ENCODE data around the gene TBC1D14.
"Not testable (repeated sequence)": the region's sequence is repeated elsewhere in the genome, so short reads cannot be mapped to it uniquely, and the experiment has no call there.

The TBC1D14 gene

DNA sequence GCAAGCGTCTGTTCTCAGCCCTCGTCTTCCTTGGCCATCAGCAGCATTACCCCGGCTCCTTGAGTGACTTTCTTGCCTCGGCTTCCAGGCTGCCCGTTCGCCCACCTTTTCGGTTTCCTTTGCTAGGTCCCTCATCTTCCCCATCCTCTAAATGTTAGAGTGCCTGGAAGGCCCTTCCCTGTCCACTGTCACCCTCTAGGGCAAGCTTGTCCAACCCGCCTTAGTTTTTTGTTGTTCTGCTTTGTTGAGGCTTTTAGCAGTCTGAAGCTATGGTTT lies 62.7 kb downstream of the TBC1D14 start:
- no peak overlapping the region for H3K9ac ChIP-seq (ENCODE audit: low read length)
- H4K8ac ChIP-seq (ENCODE audit: low read depth, low read length) = peak overlapping the region; percentile 70
- peak overlapping the region; percentile 53 for H2BK120ac ChIP-seq (ENCODE audit: insufficient read depth, low read length, poor library complexity)
- peak overlapping the region; percentile 74 for H2BK12ac ChIP-seq (ENCODE audit: low read length)
- H2AFZ ChIP-seq (ENCODE audit: insufficient read depth, low read length, poor library complexity) = no peak overlapping the region
- H3K18ac ChIP-seq (ENCODE audit: low read length) = peak overlapping the region; percentile 56
- H3K4ac ChIP-seq (ENCODE audit: low read depth, low read length) = no peak overlapping the region
- H3K4me3 ChIP-seq (ENCODE audit: low read depth, low read length) = no peak overlapping the region
- H3K23ac ChIP-seq (ENCODE audit: low read length) = no peak overlapping the region
- H3K27me3 ChIP-seq (ENCODE audit: insufficient read depth, low read length) = no peaks in the 10 kb centered on the region
- H2BK5ac ChIP-seq (ENCODE audit: low read depth, low read length, poor library complexity) = no peak overlapping the region
- peak overlapping the region; percentile 23 for H2AK5ac ChIP-seq (ENCODE audit: low read length)
- H4K12ac ChIP-seq (ENCODE audit: low read depth, low read length) = no peak overlapping the region
- H3K27ac ChIP-seq (ENCODE audit: low read depth, low read length) = peak overlapping the region; percentile 55
- peaks cover 8 to 11% of the 10 kb centered on the region in 2 experiments for H3K36me3 ChIP-seq (ENCODE audit: control insufficient read depth in 1 of 2, insufficient read depth in 2 of 2, low read length in 2 of 2)
- H3K9me3 ChIP-seq (ENCODE audit: insufficient read depth, low read depth, low read length) = no peaks in the 10 kb centered on the region
- H3K79me2 ChIP-seq (ENCODE audit: control insufficient read depth, insufficient read depth, low read length, poor library complexity) = no peaks in the 10 kb centered on the region
- peak overlapping the region; percentile 33 for H3K14ac ChIP-seq (ENCODE audit: low read length)
- peaks cover 8 to 14% of the 10 kb centered on the region in 2 experiments for H3K4me1 ChIP-seq (ENCODE audit: control insufficient read depth in 1 of 2, insufficient read depth in 2 of 2, low read length in 2 of 2)
- H4K91ac ChIP-seq (ENCODE audit: low read depth, low read length) = peak overlapping the region; percentile 63
- no peak for DNase-seq
- H3K4me2 ChIP-seq (ENCODE audit: low read length) = no peak overlapping the region
- WGBS (ENCODE audit: extremely low coverage, insufficient coverage, insufficient read length) = no CpG with 5 or more reads among the region's 8 CpGs
- H3K79me1 ChIP-seq (ENCODE audit: low read length) = peaks cover 2% of the 10 kb centered on the region

DNA sequence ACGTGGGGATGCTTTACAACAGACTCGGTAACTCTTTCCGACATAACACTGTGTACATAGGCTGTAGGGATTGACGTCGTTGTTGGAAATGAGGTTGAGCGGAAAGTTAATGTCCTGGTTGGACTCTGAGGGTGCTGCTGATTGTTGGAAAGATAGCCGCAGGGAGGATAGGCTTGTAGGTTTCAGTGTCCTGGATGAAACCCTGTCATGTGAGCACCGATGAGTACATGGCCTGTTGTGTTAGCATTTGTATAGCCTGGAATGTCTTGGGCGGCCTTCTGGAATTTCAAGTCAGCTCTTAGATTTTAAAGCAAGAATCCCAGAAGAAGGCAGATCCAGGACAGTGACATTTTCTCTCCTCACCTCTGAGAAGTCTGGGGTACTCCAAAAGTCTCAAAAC lies 63.3 kb downstream of the TBC1D14 start:
- WGBS (ENCODE audit: extremely low coverage, insufficient coverage, insufficient read length) = no CpG with 5 or more reads among the region's 9 CpGs
- peak overlapping the region; percentile 38 for H4K91ac ChIP-seq (ENCODE audit: low read depth, low read length)
- no peak overlapping the region for H3K4me3 ChIP-seq (ENCODE audit: low read depth, low read length)
- peaks cover 8 to 14% of the 10 kb centered on the region in 2 experiments for H3K4me1 ChIP-seq (ENCODE audit: control insufficient read depth in 1 of 2, insufficient read depth in 2 of 2, low read length in 2 of 2)
- no peak overlapping the region for H3K23ac ChIP-seq (ENCODE audit: low read length)
- H3K18ac ChIP-seq (ENCODE audit: low read length) = no peak overlapping the region
- H3K14ac ChIP-seq (ENCODE audit: low read length) = no peak overlapping the region
- H3K4ac ChIP-seq (ENCODE audit: low read depth, low read length) = no peak overlapping the region
- peak overlapping the region; percentile 46 for H2BK5ac ChIP-seq (ENCODE audit: low read depth, low read length, poor library complexity)
- DNase-seq = peak; percentile 30 to 47
- no peak overlapping the region for H2BK120ac ChIP-seq (ENCODE audit: insufficient read depth, low read length, poor library complexity)
- H2AK5ac ChIP-seq (ENCODE audit: low read length) = no peak overlapping the region
- no peak overlapping the region for H2BK12ac ChIP-seq (ENCODE audit: low read length)
- H3K27me3 ChIP-seq (ENCODE audit: insufficient read depth, low read length) = no peaks in the 10 kb centered on the region
- peak overlapping the region; percentile 62 for H3K27ac ChIP-seq (ENCODE audit: low read depth, low read length)
- H3K9ac ChIP-seq (ENCODE audit: low read length) = no peak overlapping the region
- H3K36me3 ChIP-seq (ENCODE audit: control insufficient read depth in 1 of 2, insufficient read depth in 2 of 2, low read length in 2 of 2) = peaks cover 5 to 8% of the 10 kb centered on the region in 2 experiments
- no peak overlapping the region for H2AFZ ChIP-seq (ENCODE audit: insufficient read depth, low read length, poor library complexity)
- H4K8ac ChIP-seq (ENCODE audit: low read depth, low read length) = no peak overlapping the region
- peak overlapping the region; percentile 41 for H3K4me2 ChIP-seq (ENCODE audit: low read length)
- H4K12ac ChIP-seq (ENCODE audit: low read depth, low read length) = no peak overlapping the region
- H3K79me2 ChIP-seq (ENCODE audit: control insufficient read depth, insufficient read depth, low read length, poor library complexity) = no peaks in the 10 kb centered on the region
- no peaks in the 10 kb centered on the region for H3K9me3 ChIP-seq (ENCODE audit: insufficient read depth, low read depth, low read length)
- peaks cover 2% of the 10 kb centered on the region for H3K79me1 ChIP-seq (ENCODE audit: low read length)

DNA sequence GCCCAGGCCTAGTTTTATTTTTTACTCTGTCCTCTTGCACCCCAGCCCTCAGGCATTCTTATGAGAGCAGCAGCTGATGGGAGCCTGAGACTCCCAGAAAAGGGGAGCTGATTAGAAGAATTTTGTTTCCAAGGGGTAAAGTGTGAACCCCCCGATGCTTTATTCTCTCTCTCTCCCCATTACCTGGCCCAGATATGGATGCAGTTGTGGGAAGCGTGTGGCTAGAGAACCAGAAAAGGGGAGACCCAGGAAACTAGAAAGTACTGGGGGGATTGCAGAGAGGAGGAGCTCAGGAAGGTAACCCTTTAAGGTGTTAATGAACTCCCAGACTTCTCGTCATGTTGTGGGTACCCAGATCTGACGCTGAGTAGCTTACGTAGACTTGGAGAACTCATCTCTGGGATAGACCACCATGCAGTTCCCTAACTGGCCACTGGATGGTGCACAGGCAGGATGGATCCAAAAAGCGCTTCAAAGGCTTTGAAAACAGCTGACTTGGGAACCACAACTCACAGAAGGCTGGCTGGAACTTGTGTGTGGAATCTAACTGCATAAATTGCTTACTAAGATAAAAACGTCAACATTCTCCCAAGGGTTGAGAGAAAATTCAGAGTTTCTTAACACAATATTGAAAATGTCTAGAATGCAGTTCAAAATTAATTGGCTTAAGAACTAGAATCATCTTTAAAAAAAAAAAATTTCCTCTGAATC lies 64.7 kb downstream of the TBC1D14 start:
- no peak overlapping the region for H3K23ac ChIP-seq (ENCODE audit: low read length)
- no peaks in the 10 kb centered on the region for H3K79me2 ChIP-seq (ENCODE audit: control insufficient read depth, insufficient read depth, low read length, poor library complexity)
- H2BK5ac ChIP-seq (ENCODE audit: low read depth, low read length, poor library complexity) = no peak overlapping the region
- peaks cover 0 to 2% of the 10 kb centered on the region in 2 experiments for H3K36me3 ChIP-seq (ENCODE audit: control insufficient read depth in 1 of 2, insufficient read depth in 2 of 2, low read length in 2 of 2)
- peaks cover 8 to 14% of the 10 kb centered on the region in 2 experiments for H3K4me1 ChIP-seq (ENCODE audit: control insufficient read depth in 1 of 2, insufficient read depth in 2 of 2, low read length in 2 of 2)
- no peak overlapping the region for H4K12ac ChIP-seq (ENCODE audit: low read depth, low read length)
- H3K9me3 ChIP-seq (ENCODE audit: insufficient read depth, low read depth, low read length) = no peaks in the 10 kb centered on the region
- no peak overlapping the region for H3K4me2 ChIP-seq (ENCODE audit: low read length)
- H2BK12ac ChIP-seq (ENCODE audit: low read length) = no peak overlapping the region
- no peak overlapping the region for H3K14ac ChIP-seq (ENCODE audit: low read length)
- H3K27me3 ChIP-seq (ENCODE audit: insufficient read depth, low read length) = no peaks in the 10 kb centered on the region
- no peak overlapping the region for H4K91ac ChIP-seq (ENCODE audit: low read depth, low read length)
- DNase-seq = peak; percentile 81 to 96
- H3K9ac ChIP-seq (ENCODE audit: low read length) = no peak overlapping the region
- H3K18ac ChIP-seq (ENCODE audit: low read length) = no peak overlapping the region
- no peak overlapping the region for H3K27ac ChIP-seq (ENCODE audit: low read depth, low read length)
- H3K4ac ChIP-seq (ENCODE audit: low read depth, low read length) = no peak overlapping the region
- no peak overlapping the region for H2BK120ac ChIP-seq (ENCODE audit: insufficient read depth, low read length, poor library complexity)
- H2AFZ ChIP-seq (ENCODE audit: insufficient read depth, low read length, poor library complexity) = no peak overlapping the region
- no peak overlapping the region for H3K4me3 ChIP-seq (ENCODE audit: low read depth, low read length)
- no peak overlapping the region for H4K8ac ChIP-seq (ENCODE audit: low read depth, low read length)
- no CpG with 5 or more reads among the region's 7 CpGs for WGBS (ENCODE audit: extremely low coverage, insufficient coverage, insufficient read length)
- peaks cover 2% of the 10 kb centered on the region for H3K79me1 ChIP-seq (ENCODE audit: low read length)
- H2AK5ac ChIP-seq (ENCODE audit: low read length) = no peak overlapping the region

DNA sequence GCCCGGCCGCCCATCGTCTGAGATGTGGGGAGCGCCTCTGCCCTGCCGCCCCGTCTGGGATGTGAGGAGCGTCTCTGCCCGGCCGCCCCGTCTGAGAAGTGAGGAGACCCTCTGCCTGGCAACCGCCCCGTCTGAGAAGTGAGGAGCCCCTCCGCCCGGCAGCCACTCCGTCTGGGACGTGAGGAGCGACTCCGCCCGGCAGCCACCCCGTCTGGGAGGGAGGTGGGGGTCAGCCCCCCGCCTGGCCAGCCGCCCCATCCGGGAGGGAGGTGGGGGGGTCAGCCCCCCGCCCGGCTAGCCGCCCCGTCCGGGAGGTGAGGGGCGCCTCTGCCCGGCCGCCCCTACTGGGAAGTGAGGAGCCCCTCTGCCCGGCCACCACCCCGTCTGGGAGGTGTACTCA lies 68.2 kb downstream of the TBC1D14 start:
- H3K18ac ChIP-seq (ENCODE audit: low read length); H2AK5ac ChIP-seq (ENCODE audit: low read length); H3K9ac ChIP-seq (ENCODE audit: low read length); H2BK5ac ChIP-seq (ENCODE audit: low read depth, low read length, poor library complexity); H3K4me3 ChIP-seq (ENCODE audit: low read depth, low read length); H2BK120ac ChIP-seq (ENCODE audit: insufficient read depth, low read length, poor library complexity); H3K4me1 ChIP-seq (ENCODE audit: control insufficient read depth in 1 of 2, insufficient read depth in 2 of 2, low read length in 2 of 2); H3K36me3 ChIP-seq (ENCODE audit: control insufficient read depth in 1 of 2, insufficient read depth in 2 of 2, low read length in 2 of 2); H3K27ac ChIP-seq (ENCODE audit: low read depth, low read length); H3K9me3 ChIP-seq (ENCODE audit: insufficient read depth, low read depth, low read length); DNase-seq; H3K4me2 ChIP-seq (ENCODE audit: low read length); H2AFZ ChIP-seq (ENCODE audit: insufficient read depth, low read length, poor library complexity); H3K27me3 ChIP-seq (ENCODE audit: insufficient read depth, low read length); H2BK12ac ChIP-seq (ENCODE audit: low read length); H4K8ac ChIP-seq (ENCODE audit: low read depth, low read length); H3K14ac ChIP-seq (ENCODE audit: low read length); H4K12ac ChIP-seq (ENCODE audit: low read depth, low read length); H3K79me1 ChIP-seq (ENCODE audit: low read length); H3K23ac ChIP-seq (ENCODE audit: low read length); H4K91ac ChIP-seq (ENCODE audit: low read depth, low read length); H3K79me2 ChIP-seq (ENCODE audit: control insufficient read depth, insufficient read depth, low read length, poor library complexity); H3K4ac ChIP-seq (ENCODE audit: low read depth, low read length): not testable (repeated sequence)
- no CpG with 5 or more reads among the region's 33 CpGs for whole genome bisulfite sequencing (ENCODE audit: extremely low coverage, insufficient coverage, insufficient read length)

Measured in trophoblast cell (in vitro differentiated cells and primary cell).